Measurements from ENCODE around the gene ATP2C2.

Gene ATP2C2

DNA sequence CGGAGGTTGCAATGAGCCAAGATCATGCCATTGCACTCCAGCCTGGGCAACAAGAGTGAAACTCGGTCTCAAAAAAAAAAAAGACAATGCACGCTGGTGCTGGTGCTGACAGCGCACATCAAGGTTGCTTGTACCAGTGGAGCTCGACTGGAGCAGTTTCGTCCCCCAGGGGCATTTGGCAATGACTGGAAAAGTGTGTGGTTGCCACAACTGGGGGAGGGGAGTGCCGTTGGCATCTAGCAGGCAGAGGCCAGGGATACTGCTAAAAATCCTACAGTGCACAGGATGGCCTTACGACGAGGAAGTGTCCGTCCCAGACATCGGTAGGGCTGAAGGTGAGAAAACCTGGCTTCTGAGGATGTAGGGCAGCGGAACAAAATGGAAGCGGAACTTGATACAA lies 133.7 kb downstream of the ATP2C2 start:
- no peak for DNase-seq

DNA sequence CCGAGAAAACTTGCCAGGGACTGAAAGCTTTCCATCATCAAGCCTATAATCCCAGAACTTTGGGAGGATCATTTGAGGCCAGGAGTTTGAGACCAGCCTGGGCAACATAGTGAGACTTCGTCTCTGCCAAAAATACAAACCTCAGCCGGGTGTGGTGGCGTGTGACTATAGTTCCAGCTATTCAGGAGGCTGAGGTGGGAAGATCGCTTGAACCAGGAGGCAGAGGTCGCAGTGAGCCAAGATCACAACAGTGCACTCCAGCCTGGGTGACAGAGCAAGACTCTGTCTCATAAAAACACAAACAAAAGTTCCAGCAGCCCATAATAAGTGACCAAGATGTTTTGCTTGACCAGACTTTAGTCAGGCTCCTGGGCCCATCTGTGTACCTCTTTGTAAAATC lies 134.2 kb downstream of the ATP2C2 start:
- no peak for DNase-seq

DNA sequence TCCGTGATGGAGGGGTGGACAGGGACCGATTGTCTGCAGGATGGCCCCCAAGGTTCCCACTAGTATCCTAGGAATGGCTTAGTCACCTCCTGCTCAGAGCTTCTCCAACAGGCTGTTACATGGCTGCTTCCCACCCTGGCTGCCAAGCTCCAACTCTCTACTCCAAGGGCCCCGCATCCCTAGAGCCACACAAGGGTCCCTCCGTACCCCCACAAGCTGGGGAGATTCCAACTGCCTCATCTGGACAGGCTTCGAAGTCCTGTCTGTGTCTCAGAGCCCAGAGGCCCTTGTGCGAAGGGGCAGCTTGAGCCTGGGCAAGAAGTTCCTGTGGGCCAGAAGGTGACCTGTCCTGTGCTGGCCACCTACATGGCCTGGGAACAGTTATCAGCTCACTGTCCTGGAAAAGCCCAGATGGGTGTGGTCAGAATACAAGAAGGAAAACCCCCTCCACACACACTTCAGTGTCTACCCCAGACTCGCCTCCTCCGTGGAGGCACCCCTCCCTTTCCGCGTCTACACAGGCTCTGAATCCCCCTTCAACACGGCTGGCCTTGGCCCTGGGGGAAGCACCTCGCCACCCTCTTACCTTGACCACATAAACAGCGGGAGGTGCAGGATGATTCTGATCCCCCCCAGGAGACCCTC lies 135.5 kb downstream of the ATP2C2 start:
- DNase-seq = no peak

DNA sequence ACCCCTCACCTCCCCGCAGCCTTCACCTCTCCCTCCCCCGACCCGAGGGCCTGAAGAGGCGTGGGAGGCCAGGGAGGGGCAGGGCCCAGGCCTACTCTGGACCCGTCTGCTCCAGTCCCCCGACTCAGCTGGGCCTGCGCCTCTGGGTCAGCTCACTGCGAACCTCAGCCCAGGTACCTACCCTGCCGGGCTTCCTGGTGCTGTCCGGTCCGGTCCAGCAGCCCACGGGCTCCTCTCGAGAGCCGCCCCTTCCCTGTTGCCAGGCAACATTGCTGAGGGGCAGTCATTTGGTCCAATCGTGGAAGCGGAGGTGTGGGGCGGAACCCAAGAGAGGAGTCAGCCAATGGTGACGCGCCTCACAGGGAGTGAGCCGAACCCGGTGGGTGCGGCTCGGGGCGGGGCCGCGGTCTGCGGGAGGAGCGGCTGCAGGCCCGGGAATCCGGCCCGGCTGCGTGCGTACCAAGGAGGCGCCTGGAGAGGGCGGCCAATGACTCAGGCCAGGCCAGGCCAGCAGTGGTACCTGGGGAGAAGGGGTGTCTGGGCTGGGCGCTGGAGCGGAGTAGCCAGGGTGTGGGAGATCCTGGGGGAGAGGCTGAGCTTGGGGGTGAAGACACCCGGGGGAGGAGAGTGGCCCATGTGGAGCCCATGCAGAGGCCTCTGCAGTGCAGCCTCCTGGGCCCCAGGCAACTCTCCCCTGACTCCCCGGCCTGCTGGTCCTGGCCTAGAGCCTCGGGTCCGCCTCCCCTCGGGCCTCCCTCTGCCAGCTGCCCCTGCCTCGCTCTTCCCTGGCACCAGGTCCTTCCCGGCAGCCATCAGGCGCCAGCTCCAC lies 136.3 kb downstream of the ATP2C2 start, which contains the start of gene MEAK7:
TSS of gene MEAK7 (minus strand) at position 240 of the 829 bp plus-strand sequence. CDS start 6,573 bp downstream, outside the sequence.
- DNase-seq = peak; percentile 96

DNA sequence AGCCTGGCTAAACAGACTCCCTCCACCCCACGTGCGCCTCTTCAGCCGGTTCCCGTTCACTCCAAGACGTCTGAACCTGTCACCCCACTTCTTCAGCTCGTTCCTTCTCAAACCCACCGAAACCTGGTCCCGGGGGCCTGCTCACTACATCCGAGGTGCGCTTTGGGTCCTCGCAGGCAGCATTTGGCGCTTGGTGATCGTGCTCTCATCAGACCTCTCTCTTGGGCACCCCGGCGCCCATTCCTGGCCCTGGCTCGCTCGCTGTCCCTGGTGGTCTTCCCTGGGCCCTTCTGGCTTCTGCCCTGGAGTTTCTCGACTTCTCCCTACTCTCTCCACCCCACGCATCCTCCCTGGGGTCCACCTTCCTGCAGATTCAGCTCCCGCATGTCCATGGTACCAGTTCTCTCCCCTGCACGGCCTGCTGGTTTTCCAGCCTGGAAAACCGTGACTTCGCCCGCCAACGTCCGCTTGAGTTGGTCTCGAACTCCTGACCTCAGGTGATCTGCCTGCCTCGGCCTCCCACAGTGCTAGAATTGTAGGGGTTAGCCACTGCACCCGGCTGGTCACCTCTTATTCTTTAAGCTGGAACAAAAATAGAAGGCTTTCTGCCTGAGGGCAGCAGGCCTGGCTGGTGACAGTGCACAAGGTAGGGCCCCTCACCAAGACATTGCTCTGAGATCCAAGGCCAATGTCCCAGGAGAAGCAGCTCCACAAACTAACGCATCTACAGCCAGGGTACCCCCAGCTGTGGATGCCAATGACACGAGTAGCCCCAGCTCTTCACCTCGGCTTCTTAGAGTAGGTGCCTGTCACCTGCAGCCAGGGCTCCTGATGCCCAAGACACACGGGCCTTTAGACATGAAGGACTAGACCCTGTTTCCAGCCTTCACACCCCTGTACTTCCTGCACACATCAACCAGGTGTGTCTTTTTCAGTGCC lies 137.2 kb downstream of the ATP2C2 start:
- no peak for DNase-seq

DNA sequence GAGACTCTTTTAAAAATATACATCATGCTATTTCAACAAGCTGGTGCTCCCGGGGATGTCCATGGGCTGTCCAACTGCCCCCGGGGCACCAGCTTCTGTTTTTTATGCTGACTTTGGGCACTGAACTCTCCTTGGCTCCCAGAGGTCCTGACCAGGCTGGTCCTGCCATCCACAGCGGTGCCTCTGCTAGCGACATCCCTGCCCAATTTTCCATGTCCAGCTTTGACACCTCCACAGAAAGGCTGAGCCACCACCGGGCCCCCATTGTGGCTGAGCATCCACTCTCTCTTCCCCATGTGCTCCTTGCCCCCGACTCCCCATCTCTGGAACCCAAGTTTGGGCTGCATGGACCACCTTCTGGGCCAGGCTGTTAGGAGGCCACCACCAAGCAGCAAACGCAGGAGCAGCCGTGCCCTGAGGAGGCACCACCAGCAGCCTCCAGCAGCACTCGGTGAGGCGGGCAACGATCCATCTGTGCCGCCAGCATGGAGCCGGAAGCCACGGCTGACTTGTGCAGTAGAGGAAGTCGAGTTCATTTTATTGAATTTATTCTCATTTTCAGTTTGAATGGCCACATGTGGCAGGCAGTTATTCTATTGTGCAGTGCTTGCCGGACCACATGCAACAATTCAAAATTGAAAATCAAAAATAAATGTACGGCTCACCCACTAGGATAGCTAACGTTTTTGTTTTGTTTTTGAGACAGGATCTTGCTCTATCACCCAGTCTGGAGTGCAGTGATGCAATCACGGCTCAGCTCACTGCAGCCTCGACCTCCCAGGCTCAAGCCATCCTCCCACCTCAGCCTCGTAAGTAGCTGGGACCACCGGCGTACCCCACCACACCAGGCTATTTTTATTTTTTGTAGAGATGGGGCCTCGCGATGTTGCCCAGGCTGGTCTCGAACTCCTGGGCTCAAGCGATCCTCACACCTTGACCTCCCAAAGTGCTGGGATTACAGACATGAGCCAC lies 139.0 kb downstream of the ATP2C2 start:
- peak; percentile 44 for DNase-seq

DNA sequence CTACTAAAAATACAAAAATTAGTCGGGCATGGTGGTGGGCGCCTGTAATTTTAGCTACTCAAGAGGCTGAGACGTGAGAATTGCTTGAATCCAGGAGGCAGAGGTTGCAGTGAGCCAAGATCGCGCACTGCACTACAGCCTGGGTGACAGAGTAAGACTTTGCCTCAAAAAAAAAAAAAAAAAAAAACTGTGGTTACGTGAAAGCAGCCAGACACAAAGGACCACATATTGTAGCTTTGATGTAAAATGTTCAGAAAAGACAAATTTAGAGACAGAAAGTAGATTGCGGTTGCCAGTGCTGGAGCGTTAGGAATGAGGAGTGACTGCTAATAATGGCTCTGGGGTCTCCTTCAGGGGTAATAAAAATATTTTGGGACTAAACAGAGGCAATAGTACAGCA lies 140.2 kb downstream of the ATP2C2 start:
- no peak for DNase-seq

DNA sequence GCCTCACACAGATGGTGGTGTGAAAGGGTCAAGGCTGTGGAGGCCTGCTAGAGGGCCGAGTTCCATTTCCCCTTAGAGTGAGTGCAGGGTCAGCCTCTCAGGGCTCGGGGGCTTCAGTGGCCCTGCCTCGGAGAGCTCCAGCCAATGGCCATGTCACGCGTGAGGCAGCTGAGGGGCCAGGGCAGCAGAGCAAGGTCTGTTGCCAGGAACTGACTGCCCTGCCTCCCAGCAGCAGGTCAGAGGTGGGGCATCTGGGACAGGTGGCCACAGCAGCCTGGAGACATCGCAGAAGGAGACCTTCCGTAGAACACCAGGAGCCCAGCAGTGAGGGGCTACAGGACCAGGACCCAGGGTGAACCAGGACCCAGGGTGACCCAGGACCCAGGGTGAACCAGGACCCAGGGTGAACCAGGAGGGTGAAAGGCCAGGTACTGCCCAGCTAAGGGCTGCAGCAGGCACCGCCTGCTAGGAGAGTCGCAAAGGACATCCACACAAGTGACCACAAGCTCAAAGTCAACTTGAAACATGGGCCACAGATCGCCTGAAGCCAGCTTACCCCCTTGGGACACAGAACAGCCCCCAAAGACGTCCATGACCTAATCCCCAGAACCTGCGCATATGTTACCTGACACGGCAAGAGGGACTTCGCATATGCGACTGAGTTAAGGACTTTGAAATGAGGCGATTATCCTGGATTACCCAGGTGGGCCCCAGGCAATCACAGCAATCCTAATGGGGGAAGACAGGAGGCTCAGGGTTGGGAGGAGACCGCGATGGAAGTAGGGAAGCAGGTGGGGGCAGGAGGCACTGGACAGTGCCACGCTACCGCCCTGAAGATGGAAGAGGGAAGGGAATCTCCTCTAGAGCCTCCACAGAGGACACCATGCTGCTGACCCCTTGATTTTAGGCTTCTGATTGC lies 141.0 kb downstream of the ATP2C2 start:
- DNase-seq = no peak

DNA sequence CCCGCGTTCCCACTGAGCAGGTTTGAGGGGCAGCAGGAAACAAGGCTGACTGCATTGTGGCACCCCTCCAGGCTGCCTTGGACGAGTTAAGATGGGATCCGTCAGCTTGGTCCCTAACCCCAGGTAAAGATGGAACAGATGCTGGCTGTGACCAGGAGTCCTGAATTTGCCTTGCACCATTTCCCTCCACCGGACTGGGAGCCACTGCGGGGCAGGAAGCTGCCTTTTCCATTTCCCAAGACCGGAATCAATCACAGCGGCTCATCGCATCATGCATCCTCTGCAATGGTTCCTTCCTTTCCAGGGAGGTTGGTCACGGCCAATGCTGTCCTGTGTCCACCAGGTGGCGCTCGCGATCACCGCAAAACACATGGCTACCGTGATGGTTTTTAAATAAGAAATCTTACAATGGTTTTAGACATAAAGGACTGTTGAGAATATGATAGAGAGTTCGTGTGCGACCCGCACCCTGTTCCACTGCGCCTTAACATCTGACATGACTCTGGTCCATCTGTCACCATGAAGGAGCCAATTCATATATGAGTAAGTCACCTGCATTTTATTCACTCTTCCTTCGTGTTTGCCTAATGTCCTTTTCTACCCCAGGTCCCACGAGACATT lies 143.0 kb downstream of the ATP2C2 start:
- peak; percentile 73 for DNase-seq

DNA sequence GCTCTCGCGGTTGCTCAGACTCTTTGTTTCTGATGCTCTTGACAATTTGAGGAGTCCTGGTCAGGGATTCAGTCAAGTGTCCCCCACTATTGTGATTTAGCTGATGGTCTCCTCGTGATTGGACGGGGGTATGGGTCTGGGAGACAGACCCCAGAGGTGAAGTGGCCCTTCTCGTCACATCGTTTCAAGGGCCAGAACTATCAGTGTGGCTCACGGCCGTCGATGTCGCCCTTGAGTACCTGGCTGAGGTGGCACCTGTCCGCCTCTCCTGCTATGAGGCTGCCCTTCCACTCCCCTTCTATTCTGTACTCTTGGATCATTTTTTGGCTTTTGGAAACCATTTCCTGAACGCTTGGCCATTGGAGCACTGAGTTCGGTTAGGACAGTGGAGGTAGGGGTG lies 143.5 kb downstream of the ATP2C2 start:
- no peak for DNase-seq

DNA sequence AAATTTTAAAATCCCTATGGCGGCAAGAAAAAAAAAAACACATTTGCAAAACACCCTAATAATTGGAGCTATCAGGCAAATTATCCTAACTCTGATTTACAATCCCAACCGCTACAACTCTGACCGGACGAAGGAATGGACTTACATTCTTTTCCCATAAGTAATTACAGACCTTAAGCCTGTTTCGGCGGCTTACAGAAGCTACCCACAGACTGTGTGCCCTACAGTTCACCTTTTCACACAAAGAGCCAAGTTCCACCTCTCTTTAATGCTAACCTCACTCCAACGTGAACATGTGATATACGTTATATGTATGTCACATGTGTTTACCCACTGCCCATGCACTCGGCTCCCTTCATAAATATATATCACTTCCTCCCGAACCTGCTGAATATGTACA lies 144.8 kb downstream of the ATP2C2 start:
- DNase-seq = no peak

DNA sequence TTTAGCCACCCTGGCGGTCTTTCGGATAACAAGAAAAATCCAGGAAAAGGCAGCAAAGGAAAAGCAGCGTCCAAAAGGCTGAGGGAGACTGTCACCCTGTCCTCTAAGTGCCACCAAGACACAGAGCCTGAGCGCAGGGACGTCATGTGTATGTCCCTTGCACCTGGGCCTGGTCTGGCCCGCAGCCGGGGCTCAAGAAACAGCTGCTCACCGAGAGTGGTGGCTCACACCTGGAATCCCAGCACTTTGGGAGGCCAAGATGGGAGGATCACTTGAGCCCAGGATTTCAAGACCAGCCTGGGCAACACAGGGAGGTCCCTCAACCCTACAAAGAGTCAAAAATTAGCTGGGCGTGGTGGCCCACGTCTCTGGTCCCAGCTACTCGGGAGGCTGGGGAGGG lies 145.3 kb downstream of the ATP2C2 start:
- DNase-seq = no peak
